Spinal cord (tissue), 10 donors: ENCODE measurements around the gene KRTAP10-10. TPM values are rescaled to one million over a fixed set of nuclear protein-coding genes. Genes with fewer than 3 reads are reported as not detected.
"Not testable (repeated sequence)": the region's sequence is repeated elsewhere in the genome, so short reads cannot be mapped to it uniquely, and the experiment has no call there.

Source experiments
- DNase-seq, 6 donors: peaks; one replicate each; pipeline versions ENCODE4 v3.0.0 to v3.0.0-alpha.2; 2013 to 2015; ENCODE audit warnings: low spot score in 6 of 6, low read depth in 4 of 6
- H3K27ac ChIP-seq: one replicate; pipeline ENCODE4 v1.5.1; 2013; ENCODE audit warnings: low read depth, low read length, control low read depth
- H3K27me3 ChIP-seq: one replicate; pipeline ENCODE4 v1.6.1; 2013; ENCODE audit warnings: low read length; ENCODE audit not compliant: control insufficient read depth, insufficient read depth
- H3K36me3 ChIP-seq: one replicate; pipeline ENCODE4 v1.6.1; 2013; ENCODE audit warnings: low read length; ENCODE audit not compliant: control insufficient read depth, insufficient read depth
- H3K4me1 ChIP-seq: one replicate; pipeline ENCODE4 v1.6.1; 2013; ENCODE audit warnings: low read length; ENCODE audit not compliant: control insufficient read depth, insufficient read depth
- H3K4me3 ChIP-seq: one replicate; pipeline ENCODE4 v1.5.1; 2013; ENCODE audit warnings: low read depth, low read length, control low read depth
- H3K9me3 ChIP-seq: one replicate; pipeline ENCODE4 v1.6.1; 2013; ENCODE audit warnings: low read length; ENCODE audit not compliant: control insufficient read depth, insufficient read depth
- WGBS: methylation state at CpG from one replicate; pipeline ENCODE4 v1.1.5; 2013; ENCODE audit warnings: missing lambda C conversion rate; ENCODE audit not compliant: insufficient coverage; 5-methylcytosine and 5-hydroxymethylcytosine counted together
- polyA plus RNA-seq, 2 donors: library from polyadenylated mRNA; unstranded; fragments of 120-200 nt; gene quantifications; one replicate each; pipeline ENCODE4 v1.2.1, GENCODE V29; 2013; ENCODE audit not compliant: insufficient read length in 2 of 2
- total RNA-seq, 2 donors: library from RNA; depleted of rRNA in 1 of 2; stranded (reverse); fragments of 120-200 nt in 1 of 2; fragments of >200 nt in 1 of 2; gene quantifications; one replicate each; pipeline versions ENCODE4 v1.2.3 to v1.2.4, GENCODE V29; 2013 to 2014
- donor health status: healthy.

The KRTAP10-10 gene
- total and polyA plus RNA-seq, 4 donors, result not detected

DNA sequence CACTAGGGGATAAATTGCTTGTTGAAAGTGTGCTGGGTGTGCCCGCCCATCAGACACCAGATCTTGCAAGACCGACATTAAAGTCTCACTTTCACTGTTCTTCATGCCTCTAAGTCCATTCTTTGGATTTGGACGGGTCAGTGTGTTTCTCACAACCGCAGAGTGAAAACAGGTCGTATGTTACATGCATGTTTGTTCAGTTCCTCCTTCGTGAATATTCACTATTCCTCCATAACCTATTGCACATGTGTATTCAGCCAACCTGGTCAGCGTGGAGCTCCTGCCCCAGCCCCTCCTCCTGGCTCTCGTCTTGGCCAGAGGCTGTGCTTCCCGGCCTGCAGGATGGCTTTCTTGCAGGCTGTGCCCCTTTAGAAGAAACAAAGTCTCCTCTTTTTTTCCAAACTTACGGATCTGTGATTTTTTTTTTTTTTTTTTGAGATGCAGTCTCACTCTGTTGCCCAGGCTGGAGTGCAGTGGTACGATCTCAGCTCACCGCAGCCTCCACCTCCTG, 42.7 kb upstream of the KRTAP10-10 start:
- no peak for DNase-seq
- WGBS, result 90% methylated on average over 7 of the region's 12 CpGs
- peaks cover 6% of the 10 kb centered on the region for H3K4me1 ChIP-seq
- no peaks in the 10 kb centered on the region for H3K9me3 ChIP-seq
- no peak overlapping the region for H3K4me3 ChIP-seq
- no peaks in the 10 kb centered on the region for H3K27me3 ChIP-seq
- no peaks in the 10 kb centered on the region for H3K36me3 ChIP-seq
- H3K27ac ChIP-seq, result no peak overlapping the region

- no peak for DNase-seq
- Histone ChIP-seq H3K4me1 (peaks cover 6% of the 10 kb centered on the region), H3K9me3 (no peaks in the 10 kb centered on the region), H3K27me3 (no peaks in the 10 kb centered on the region), H3K36me3 (no peaks in the 10 kb centered on the region), H3K4me3 (no peak overlapping the region), H3K27ac (no peak overlapping the region)
- WGBS, result 100% methylated on average over 1 of the region's 6 CpGs
Measured at GRCh38 chr21:44595524-44595923, 41.6 kb upstream of the KRTAP10-10 start.

- H3K27ac ChIP-seq, result no peak overlapping the region
- H3K4me3 ChIP-seq, result no peak overlapping the region
- H3K9me3 ChIP-seq, result no peaks in the 10 kb centered on the region
- no peaks in the 10 kb centered on the region for H3K36me3 ChIP-seq
- DNase-seq, result no peak
- 59% methylated on average over 5 of the region's 9 CpGs for WGBS
- H3K4me1 ChIP-seq, result peaks cover 6% of the 10 kb centered on the region
- no peaks in the 10 kb centered on the region for H3K27me3 ChIP-seq
Measured at GRCh38 chr21:44596068-44596725, 41.0 kb upstream of the KRTAP10-10 start.

GRCh38 chr21:44598061-44598460, 39.1 kb upstream of the KRTAP10-10 start:
- no peak overlapping the region for H3K4me3 ChIP-seq
- WGBS, result 64% methylated on average over 6 of the region's 11 CpGs
- DNase-seq, result no peak
- no peaks in the 10 kb centered on the region for H3K36me3 ChIP-seq
- no peaks in the 10 kb centered on the region for H3K27me3 ChIP-seq
- H3K27ac ChIP-seq, result no peak overlapping the region
- peaks cover 2% of the 10 kb centered on the region for H3K4me1 ChIP-seq
- no peaks in the 10 kb centered on the region for H3K9me3 ChIP-seq

- no peak overlapping the region for H3K27ac ChIP-seq
- H3K36me3 ChIP-seq, result no peaks in the 10 kb centered on the region
- H3K4me3 ChIP-seq, result no peak overlapping the region
- H3K4me1 ChIP-seq, result no peaks in the 10 kb centered on the region
- 93% methylated on average over 7 of the region's 8 CpGs for WGBS
- DNase-seq, result no peak
- H3K9me3 ChIP-seq, result no peaks in the 10 kb centered on the region
- no peaks in the 10 kb centered on the region for H3K27me3 ChIP-seq
Measured at GRCh38 chr21:44599264-44600029, 37.7 kb upstream of the KRTAP10-10 start.

- not testable (repeated sequence) for H3K27me3 ChIP-seq, DNase-seq, H3K4me3 ChIP-seq, H3K4me1 ChIP-seq, H3K9me3 ChIP-seq, H3K27ac ChIP-seq, H3K36me3 ChIP-seq
- WGBS, result 82% methylated on average over 10 of the region's 23 CpGs
Measured at GRCh38 chr21:44600118-44600978, 36.8 kb upstream of the KRTAP10-10 start, which contains the start of gene KRTAP10-7. TSS of gene KRTAP10-7 (plus strand) at chr21:44600597. CDS start at chr21:44600622, 25 bp downstream.

DNA sequence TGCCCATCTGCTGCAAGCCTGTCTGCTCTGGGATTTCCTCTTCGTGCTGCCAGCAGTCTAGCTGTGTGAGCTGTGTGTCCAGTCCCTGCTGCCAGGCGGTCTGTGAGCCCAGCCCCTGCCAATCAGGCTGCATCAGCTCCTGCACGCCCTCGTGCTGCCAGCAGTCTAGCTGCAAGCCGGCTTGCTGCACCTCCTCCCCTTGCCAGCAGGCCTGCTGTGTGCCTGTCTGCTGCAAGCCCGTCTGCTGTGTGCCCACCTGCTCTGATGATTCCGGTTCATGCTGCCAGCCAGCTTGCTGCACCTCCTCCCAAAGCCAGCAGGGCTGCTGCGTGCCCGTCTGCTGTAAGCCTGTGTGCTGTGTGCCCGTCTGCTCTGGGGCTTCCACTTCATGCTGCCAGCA, 36.1 kb upstream of the KRTAP10-10 start:
- H3K27me3 ChIP-seq, H3K36me3 ChIP-seq: not testable (repeated sequence)
- 62% methylated on average over 9 of the region's 10 CpGs for WGBS

GRCh38 chr21:44601596-44602462, 35.3 kb upstream of the KRTAP10-10 start:
- Histone ChIP-seq H3K9me3 (no peaks in the 10 kb centered on the region), H3K36me3 (no peaks in the 10 kb centered on the region), H3K4me3 (no peak overlapping the region), H3K4me1 (no peaks in the 10 kb centered on the region), H3K27me3 (no peaks in the 10 kb centered on the region), H3K27ac (no peak overlapping the region)
- 77% methylated on average over 23 of the region's 23 CpGs for WGBS
- DNase-seq, result no peak

More for the DNA sequence above, 36.1 kb upstream of the KRTAP10-10 start:
- DNase-seq, H3K4me3 ChIP-seq, H3K27ac ChIP-seq, H3K4me1 ChIP-seq, H3K9me3 ChIP-seq: not testable (repeated sequence)

GRCh38 chr21:44602463-44602850, 34.7 kb upstream of the KRTAP10-10 start:
- no peaks in the 10 kb centered on the region for H3K4me1 ChIP-seq
- DNase-seq, result no peak
- H3K9me3 ChIP-seq, result no peaks in the 10 kb centered on the region
- H3K27ac ChIP-seq, result no peak overlapping the region
- H3K36me3 ChIP-seq, result no peaks in the 10 kb centered on the region
- WGBS, result 75% methylated on average over 21 of the region's 21 CpGs
- no peaks in the 10 kb centered on the region for H3K27me3 ChIP-seq
- H3K4me3 ChIP-seq, result no peak overlapping the region
